Measurements from ENCODE around the gene CFAP65.

Gene CFAP65

DNA sequence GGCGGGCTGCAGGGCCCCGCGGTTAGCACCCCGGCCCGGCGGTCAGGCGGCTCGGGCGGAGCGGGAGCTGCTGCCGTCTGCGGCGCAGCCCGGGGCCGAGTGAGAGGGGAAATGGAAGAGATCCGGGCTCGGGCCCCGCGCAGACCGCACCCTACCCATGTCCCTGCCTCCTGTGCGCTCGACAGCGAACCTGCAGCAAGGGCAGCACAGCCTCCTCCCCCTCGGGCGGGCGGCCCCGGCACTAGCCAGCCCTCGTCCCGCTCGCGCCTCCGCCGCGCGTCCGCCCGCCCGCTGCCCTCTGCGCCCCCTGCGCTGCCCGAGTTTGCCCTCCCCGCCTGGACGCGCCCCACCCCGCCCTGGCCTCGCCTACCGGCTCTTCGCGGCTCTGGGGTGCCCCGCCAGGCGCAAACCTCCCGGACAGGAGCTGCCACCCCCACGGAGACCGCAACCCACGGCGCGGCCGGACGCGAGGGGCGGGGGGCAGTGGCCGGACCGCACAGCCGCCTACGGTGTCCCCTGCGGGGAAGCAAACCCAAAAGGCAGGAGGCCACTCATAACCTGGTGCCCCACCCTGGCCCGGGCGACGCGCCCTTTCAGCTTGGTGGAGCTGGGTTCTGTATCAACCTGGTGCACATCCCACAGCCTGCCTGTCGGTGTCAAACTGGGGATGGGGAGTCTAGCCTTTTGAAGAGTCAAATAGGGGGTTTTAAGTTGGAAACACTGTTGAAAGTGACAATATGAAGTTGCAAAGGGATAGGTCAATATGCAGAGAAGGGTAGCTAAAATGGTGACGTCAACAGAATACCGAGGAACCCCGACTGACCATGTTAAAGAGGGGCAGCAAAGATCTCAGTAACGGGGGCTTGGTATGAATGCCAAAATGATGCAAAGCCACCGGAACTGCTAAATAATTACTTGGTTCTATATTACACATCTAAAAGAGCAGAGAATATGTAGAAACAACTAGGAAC is 19.8 kb upstream of the CFAP65 start, which contains the start of gene IHH:
IHH (minus strand) TSS at position 101 of the 971 bp plus-strand sequence. CDS start 454 bp downstream, outside the sequence.
- DNase-seq (ENCODE audit: low read depth in 2 of 2) = no peak

DNA sequence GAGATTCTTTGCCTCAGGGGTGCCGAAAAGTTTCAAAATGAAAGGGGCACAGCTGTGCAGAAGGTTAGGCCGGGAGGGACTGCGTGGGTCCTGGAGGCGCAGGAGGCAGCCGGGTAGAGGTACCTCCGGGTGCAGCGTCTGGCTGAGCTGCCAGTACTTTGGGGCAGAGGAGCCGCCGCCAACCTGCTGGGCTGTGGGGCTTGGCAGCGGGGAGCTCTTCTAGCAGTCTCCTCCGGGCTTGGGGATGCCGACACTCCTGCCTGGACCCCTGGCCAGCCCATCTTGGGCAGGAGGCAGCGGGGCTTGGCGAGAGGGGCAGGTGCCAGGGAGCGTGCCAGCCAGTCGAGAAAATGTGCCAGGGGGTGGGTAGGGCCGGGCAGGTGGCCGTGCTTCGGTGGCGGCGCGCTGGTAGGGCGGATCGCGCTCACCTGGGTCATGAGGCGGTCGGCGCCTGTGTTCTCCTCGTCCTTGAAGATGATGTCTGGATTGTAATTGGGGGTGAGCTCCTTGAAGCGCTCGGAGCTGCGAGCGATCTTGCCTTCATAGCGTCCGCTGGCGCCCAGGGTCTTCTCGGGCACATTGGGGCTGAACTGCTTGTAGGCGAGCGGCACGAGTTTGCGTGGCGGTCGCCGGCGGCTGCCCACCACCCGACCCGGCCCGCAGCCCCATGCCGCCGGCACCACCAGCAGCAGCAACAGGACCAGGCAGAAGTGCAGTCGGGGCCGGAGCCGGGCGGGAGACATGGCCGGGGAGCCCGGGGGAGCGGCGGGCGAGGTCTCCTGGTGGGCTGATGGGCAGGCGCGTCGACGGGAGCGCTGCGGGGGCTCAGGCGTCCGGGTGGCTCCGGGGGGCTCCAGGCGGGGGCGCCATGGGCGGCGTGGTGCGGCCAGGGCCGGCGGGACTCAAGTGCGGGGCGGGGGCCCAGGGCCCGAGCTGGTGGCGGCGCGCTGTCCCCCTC is 18.7 kb upstream of the CFAP65 start:
- no peak for DNase-seq (ENCODE audit: low read depth in 2 of 2)

DNA sequence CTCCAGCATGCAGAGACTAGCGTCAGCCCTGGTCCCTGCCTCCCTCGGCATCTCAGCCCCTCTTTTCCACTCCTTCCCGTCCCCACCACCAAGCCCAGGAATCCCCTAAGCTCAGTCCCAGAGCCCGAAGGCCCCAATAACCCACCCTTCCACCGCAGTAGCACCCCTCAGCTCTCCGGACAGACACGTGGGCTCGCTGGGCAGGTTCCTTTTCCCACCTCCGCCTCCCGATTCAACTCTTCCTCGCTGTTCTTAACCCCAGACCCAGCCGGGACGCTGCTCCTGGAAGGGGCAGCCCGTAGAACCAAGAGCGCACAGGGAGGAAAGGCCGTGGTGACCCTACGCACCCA is 18.0 kb upstream of the CFAP65 start:
- DNase-seq (ENCODE audit: low read depth in 2 of 2) = no peak

DNA sequence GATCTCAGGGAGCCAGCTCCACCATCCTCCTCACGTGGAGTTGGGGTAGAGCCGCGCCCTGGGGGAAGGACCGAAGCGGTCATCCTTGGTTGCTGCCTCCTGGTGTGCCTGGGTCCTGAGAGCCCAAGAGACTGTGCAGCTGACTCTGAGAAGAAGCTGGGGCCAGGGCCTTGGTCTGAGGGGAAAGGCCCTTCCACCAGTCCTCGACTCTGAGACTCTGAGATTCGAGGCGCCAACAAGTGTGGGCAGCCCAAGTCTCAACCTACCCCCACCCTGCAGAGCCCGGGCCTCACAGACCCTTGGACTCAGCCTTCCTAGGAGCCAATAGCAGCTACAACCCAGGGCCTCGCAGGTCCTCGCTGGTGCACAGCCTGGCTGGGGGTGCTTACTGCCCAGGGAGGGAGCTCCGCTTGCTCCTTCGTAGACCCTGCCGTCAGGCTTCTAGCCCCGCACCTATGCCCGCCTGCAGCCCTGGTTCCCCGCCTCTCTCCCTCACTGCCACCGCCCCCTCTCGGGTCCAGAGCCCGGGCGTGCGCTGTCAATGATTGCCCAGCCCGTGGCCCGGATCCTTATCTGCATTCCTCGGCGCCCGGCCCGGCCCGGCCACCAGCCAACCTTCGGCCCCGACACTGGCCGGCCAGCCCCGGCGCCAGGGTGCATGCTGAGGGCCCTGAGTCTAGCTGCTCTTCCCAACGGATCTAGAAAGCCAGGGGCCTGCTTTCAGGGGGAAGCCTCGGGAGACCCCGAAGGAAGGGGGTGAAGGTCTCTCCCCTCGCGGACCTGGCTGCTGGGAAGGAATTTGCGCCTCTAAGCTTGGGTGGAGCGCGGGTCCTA is 17.4 kb upstream of the CFAP65 start:
- no peak for DNase-seq (ENCODE audit: low read depth in 2 of 2)

DNA sequence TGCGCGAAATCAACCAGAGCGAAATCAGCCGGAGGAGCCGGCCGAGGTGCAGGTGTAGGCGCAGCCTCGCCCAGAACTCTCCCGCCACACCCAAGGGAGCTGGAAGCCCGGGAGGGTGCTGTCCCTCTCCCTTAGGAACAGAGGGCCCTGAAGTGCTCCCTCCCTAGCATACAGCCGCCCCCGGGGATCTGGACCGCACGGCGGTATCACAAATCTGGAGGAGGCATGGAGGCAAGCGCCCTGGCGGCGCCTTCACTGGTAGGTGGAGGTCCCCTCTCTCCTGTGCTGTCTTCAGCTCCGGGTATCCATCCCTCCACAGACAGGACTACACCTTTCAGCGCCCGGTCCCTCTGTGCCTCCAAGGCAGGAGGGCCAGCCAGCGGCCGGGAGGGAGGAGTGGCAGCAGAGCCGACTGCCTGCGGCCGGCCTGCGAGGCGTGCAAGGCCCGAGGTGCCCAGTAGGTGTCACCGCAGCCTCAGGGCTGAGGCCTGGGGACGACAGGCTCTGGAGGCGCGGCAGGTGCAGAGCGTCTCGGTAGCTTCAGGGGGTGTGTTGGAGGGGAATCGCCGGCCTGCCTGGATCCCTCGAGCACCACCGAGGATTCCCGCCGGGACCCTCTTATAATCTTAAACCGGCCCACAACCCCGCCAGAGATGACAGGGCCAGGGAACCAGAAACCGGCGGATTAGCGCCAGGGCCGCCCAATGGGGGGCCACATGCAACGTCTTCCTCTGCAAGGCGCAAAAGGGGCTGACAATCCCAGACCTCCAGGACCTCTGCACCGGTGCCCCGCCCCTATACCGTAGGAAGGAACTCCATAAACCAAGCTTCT is 16.6 kb upstream of the CFAP65 start:
- peak; percentile 56 to 58 for DNase-seq (ENCODE audit: low read depth in 2 of 2)

DNA sequence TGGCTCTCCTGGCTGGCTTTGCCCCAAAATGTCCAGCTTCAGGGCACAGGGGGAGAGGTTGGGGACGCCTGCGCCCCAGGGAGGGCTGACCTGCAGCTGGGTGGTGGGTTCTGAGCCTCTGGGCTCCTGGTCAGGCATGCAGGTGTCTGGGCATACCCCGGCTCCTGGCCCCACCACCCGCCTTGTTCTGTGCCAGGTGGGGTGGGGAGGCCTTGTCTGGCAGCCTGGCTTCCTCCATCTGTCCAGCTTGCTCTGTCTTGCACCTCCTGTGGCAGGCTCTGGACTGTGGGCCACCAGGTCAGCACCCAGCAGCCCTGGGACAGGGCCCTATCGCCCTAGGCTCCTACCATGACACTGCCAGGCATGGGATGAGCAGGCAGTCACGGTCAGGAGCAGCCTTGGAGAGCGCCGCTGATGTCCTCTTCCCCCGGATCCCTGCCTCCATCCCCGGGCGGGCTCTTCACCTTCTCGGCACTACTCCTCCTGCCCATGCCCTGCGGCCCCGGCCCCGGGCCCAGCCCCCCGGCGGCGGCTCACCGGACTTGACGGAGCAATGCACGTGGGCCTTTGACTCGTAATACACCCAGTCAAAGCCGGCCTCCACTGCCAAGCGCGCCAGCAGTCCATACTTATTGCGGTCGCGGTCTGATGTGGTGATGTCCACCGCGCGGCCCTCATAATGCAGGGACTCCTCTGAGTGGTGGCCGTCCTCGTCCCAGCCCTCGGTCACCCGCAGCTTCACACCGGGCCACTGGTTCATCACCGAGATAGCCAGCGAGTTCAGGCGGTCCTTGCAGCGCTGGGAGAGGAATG is 15.8 kb upstream of the CFAP65 start:
- DNase-seq (ENCODE audit: low read depth in 2 of 2) = no peak

DNA sequence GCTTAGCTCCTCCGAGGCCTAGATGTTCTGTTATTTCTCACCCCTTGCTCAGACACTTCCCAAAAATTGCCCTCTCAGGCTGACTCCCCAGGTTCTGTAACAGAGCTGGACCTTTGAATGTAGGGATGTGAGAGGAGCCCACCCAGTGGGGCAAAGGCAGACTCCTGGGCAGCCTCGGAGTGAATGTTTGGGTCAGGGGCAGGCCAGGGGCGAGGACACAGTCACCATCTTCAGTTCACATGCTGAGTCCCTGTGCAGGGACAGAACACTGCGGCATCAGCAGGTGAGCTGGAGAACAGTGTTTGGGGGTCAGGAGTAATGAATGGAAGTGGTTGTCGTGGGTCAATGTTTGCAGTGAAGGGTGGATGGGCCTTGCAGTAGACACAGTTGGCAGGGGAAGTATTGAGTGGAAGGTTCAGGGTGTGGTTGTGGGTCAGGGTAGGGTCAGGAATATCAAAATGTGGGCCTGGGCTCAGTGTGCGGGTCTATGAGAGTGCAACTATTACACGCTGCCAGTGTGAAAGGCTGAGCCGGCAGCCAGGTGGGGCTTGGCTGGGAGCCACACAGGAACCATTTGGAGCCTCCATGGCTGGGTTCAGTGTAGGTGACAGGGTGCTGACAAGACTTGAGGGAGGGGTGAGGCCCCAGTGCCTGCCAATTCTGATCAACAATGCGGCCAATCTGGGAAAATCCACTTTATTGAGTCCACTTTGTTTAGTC is 15.0 kb upstream of the CFAP65 start:
- no peak for DNase-seq (ENCODE audit: low read depth in 2 of 2)

DNA sequence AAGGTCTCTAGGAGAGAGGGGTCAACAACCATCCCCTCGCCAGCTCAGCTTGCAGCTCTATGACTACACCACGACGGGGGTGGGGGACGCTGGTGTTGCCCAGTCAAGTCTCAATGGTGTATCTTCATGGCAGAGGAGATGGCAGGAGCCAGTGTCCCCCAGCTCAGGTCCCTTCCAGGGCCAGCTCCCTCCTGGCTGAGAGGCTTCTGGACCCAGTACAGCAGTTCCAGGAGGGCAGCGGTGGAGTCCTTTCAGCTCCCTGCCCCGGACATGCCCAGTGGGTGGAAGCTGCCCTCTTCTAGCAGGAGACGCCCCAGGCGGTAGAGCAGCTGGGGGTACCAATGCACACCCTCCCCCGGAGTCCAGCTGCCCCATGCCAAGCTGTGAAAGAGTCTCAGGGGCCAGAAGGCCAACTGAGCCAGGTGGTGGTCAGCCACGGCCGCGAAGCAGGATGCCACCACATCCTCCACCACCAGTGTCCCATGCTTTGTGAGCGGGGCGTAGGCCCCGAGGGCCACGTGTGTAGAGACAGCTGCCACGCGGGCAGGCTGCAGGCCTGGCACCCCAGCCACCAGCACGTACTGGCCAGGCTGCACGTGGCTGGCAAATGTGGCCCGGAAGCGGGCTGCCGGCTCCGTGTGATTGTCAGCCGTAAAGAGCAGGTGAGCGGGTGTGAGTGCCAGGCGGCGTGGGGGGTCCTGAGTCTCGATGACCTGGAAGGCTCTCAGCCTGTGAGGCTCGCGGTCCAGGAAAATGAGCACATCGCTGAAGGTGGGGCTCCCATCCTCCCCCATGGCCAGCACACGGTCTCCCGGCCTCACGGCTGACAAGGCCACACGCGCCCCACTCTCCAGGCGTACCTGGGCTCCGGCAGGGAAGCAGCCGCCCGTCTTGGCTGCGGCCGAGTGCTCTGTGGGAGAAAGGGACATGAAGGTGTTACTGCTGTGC is 13.9 kb upstream of the CFAP65 start:
- DNase-seq (ENCODE audit: low read depth in 2 of 2) = no peak

DNA sequence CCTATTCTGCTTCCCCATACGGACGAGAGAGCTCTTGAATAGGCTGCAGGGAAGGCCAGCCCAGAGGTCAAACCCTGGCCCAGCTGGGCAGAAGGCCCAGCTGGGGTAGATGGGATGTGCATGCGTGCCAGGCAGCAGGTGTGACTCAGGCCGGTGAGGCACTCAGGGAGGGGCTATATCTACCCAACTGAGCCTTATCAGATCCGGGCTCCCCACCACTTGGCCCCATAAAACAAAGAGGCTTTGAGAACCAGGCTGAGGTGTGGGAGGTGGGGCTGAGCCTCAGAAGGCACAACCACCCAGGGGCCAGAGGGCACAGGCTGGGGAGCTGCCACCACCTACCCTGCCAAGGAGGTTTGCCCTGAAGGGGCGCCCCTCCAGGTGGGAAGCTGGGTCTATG is 8.0 kb upstream of the CFAP65 start:
- no peak for DNase-seq (ENCODE audit: low read depth in 2 of 2)

DNA sequence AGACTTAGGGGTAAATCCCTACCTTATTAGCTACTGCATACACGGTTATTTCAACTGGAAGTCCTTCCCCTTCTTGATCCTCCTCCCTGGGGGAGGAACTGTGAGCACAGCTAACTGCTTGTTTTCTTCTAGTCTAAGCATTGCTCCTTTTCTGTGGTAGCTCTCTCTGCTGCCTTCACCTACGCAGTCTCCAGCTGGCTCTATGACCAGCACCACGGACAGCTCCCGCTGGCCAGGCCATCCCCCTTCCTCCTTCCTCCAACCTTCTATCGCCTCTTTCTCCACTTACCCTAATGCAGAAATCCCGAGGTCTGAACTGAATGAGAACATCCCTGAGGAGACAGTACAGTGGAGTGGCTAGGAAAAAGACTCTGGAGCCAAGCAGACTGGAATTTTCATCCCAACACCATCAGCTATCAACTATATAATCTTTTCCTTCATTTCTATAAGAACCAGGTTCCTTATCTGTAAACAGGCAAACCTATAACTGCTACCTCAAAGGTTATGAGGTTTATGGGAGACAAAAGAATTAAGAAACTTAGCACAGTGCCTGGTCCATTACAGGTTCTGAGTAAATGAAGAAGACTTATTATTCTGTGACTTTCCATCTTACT is 4.7 kb upstream of the CFAP65 start:
- DNase-seq (ENCODE audit: low read depth in 2 of 2) = no peak

DNA sequence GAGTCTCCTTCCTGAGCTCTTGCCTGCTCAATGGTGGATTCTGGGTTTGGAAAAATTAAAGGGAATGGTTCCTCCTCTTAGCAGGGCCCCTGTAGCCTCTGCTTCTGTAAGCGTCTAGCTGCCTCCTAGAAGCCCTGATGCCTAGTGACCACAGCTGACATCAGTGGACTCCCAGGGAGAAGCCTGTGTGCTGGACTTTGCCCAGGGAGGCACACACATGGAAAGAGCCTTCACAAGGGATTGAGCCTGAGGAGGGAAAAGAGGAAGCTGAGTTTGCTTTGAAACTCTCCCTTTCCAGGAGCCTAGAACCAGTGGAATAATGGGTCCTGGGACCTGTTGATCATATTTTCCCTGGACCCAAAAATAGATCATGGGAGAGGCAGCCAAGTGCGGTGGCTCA is 1.4 kb upstream of the CFAP65 start:
- DNase-seq (ENCODE audit: low read depth in 2 of 2) = no peak

DNA sequence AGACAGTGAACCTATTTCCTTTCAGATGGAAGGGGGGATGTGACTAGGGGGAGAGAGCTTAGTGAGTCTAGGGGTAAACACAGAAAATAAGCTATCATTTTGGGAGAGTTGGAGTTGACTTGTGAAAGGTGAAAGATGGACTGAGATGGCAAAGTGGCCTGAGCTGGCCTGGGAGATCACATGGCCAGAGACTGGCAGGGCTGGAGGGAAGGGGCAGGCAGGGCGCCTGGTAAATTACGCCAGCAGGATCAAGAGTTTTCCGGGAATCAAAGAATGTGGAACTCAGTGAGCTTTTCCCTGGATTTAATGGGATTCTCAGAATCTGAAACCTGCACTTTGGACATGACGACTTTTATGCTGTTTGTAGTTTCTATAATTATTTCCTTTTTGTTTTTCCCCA is 841 bp upstream of the CFAP65 start:
- no peak for DNase-seq (ENCODE audit: low read depth in 2 of 2)

DNA sequence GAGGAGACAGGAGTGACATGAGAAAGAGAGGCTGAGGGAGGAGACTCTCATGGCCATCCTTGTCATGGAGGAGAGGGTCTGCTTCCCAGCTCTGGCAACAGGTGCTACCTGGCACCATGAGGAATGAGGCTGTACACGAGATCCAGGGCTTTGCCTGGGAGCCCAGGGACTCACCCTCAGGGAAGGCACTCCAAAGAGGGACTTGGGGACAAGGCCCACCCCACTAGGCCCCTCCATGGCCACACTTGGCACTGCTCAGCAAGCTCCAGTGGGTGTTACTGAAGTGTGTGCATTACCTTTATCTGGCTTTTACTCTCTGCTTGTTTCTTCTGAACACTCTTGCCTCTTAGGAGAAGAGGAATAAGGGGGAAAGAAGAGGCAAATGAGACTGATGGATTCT is 2.7 kb downstream of the CFAP65 start:
- no peak for DNase-seq (ENCODE audit: low read depth in 2 of 2)

DNA sequence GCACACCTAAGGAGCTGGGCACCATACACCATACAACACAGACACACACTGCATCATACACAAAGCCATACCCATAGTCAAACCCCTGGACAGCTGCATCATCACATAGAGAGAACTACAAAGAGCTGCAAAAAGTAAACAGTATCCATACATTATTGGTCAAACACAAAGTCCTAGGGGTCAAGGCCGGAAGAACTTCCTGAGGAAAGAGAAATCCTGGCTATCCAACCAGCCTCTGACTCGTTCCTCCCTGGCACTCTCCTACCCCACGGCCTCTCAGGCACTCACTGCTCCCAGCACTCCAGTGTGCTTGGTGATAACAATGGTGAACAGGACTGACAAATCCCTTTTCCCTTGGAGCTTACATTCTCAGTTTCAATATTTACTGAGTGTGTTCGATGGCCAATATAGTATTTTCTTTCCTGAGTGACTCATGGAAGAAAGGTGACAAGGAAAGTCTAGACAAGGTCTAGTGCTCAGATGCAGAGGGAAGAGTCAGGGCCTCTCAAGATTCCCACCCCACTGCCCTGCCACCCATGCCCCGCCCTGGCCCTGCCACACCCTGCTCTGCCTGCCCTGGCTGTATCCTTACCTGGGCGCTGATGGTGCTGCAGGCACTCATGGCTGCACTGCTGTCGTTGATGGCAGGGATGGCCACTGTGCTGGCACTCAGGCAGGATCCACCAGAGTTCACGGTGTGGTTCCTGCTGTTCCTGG is 3.4 kb downstream of the CFAP65 start:
- DNase-seq (ENCODE audit: low read depth in 2 of 2) = no peak

DNA sequence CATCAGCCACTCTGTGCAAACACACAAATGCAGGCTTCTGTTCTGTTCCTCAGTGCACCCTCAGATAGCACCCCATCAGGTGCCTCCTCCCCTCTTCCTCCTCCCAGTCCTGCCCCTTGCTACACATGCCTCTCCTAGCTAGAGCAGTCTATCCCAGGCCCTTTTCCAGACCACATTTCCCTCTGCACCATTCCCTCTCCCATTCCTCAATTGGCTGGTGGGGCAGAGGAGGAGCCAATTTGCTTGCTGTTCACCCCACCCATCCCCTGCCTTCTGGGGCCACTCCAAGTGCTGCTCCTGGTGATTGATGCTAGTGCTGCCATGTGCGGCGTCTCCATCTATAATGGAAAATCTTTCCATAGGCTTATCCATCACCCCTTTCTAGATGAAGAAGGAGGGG is 5.4 kb downstream of the CFAP65 start:
- DNase-seq (ENCODE audit: low read depth in 2 of 2) = no peak

DNA sequence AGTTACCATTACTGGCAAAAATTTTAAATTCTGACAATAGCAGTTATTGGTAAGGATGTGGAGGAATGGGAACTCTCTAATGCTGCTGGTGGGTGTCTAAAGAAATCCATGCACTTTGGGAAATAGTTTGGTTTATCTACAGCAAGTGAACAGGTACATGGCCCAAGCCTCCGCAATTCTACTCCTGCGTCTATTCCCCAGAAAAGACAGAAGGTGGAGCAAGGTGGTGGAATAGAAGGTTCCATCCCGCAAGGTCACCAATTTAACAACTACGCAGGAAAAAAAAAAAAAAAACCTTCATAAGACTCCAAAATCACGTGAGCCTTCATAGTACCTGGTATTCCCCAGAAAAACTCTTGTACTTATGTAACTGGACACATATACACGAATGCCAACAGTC is 6.5 kb downstream of the CFAP65 start:
- no peak for DNase-seq (ENCODE audit: low read depth in 2 of 2)
